22Rv1 (cell line): ENCODE results near the gene PRMT3.
A peak's percentile ranks its signal among the peaks of the same experiment; 100 is the strongest.

Experiments used
- H3K27ac ChIP-seq: fragments of 450-650 bp; 2 replicates; pipeline ENCODE4 v1.5.1; 2017
- ZFX ChIP-seq: fragments of 450-650 bp; IDR thresholded peaks from 2 replicates; pipeline ENCODE4 v1.6.1; 2017; ENCODE audit warnings: antibody characterized with exemption, borderline replicate concordance
- TF ChIP-seq, protein P1 (sequence below): fragments of 450-650 bp; IDR thresholded peaks from 2 replicates; pipeline ENCODE4 v1.5.1; 2017; ENCODE audit warnings: mild to moderate bottlenecking

The PRMT3 gene

GRCh38 chr11:20388096-20389055 is 860 bp downstream of the PRMT3 start:
- TF ChIP-seq, protein P1, sequence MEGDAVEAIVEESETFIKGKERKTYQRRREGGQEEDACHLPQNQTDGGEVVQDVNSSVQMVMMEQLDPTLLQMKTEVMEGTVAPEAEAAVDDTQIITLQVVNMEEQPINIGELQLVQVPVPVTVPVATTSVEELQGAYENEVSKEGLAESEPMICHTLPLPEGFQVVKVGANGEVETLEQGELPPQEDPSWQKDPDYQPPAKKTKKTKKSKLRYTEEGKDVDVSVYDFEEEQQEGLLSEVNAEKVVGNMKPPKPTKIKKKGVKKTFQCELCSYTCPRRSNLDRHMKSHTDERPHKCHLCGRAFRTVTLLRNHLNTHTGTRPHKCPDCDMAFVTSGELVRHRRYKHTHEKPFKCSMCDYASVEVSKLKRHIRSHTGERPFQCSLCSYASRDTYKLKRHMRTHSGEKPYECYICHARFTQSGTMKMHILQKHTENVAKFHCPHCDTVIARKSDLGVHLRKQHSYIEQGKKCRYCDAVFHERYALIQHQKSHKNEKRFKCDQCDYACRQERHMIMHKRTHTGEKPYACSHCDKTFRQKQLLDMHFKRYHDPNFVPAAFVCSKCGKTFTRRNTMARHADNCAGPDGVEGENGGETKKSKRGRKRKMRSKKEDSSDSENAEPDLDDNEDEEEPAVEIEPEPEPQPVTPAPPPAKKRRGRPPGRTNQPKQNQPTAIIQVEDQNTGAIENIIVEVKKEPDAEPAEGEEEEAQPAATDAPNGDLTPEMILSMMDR = no peak
- TF ChIP-seq ZFX = no peak

DNA sequence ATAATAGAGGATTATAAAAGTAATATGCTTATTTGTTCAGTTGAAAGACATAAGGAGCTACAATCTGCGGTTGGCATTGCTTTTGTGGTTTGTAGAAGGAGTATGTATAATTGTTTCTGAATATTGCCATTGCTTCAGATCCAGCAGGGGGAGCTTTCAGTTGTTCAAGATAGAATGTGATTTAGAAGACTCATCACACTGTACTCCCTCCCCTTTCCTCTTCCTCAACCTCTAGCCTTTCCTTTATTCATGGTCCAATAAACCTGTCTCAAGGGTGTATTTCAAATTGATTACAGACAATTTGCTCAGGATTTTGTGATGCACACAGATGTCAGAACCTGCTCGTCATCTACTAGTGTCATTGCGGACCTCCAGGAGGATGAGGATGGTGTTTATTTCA is 9.8 kb downstream of the PRMT3 start:
- no peak for TF ChIP-seq ZFX
- TF ChIP-seq, protein P1 = peak; percentile 69
- H3K27ac ChIP-seq = no peak overlapping the region

More at GRCh38 chr11:20388096-20389055, 860 bp downstream of the PRMT3 start:
- peak overlapping the region; percentile 71 for H3K27ac ChIP-seq

GRCh38 chr11:20399498-20399897 is 12.0 kb downstream of the PRMT3 start:
- TF ChIP-seq, protein P1 = no peak
- no peak for TF ChIP-seq ZFX
- no peak overlapping the region for H3K27ac ChIP-seq

GRCh38 chr11:20403059-20403458 is 15.5 kb downstream of the PRMT3 start:
- TF ChIP-seq, protein P1 = no peak
- no peak for TF ChIP-seq ZFX
- no peak overlapping the region for H3K27ac ChIP-seq

DNA sequence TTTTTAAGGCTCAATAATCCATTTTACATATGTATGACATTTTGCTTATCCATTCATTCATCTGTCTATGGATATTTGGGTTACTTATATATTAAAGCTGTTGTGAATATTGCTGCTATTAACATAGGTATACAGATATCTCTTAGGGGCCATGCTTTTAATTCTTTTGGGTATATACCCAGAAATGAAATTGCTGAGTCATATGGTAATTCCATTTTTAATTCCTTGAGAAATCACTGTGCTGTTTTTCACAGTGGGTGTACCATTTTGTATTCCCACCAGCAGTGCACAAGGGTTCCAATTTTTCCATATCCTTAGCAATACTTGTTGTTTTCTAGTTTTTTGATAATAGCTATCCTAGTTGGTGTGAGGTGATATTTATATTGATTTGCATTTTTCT is 19.0 kb downstream of the PRMT3 start:
- no peak for TF ChIP-seq ZFX
- TF ChIP-seq, protein P1 = no peak
- H3K27ac ChIP-seq = no peak overlapping the region

DNA sequence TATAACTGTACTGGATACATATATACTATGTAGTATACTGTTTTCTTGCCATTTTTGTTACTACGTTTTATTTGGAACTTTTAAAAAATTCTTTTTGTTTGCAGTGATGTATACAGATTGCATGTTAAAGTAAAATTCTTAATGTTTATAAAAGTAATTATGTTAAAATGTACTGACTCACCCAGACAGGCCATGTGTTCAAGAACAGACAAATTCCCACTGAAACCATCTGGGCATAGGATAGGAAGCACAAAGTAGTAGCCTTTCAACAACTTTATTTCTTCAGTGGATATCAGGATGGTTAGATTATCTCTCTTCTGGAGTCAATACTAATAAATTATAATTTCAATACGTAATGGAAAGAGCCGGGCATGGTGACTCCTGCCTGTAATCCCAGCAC is 19.8 kb downstream of the PRMT3 start:
- TF ChIP-seq ZFX = no peak
- TF ChIP-seq, protein P1 = no peak
- H3K27ac ChIP-seq = no peak overlapping the region

DNA sequence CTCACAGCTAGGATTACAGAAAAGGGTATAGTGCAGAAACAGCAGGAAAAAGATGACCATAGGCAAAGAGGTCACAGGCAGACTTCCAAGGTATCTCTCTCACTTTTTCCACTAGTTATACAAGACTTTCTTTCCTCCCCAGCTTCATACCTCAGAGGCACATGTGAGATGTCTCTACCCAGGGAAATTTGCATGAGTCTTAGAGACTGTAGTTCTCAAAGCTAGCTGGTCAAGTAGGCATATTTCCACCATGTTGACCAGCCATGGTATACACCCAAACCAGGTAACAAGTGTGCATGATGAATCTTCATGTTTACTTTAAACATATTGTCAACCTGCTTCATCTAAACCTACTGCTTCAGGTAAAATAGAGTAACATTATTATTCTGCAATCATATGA is 27.9 kb downstream of the PRMT3 start:
- TF ChIP-seq, protein P1 = no peak
- no peak for TF ChIP-seq ZFX
- H3K27ac ChIP-seq = no peak overlapping the region
